H1 (cell line): Measurements from ENCODE around the gene IFT27. TPM values are rescaled to one million over a fixed set of nuclear protein-coding genes. Genes with fewer than 3 reads are reported as not detected.

Experiments used
- NANOG ChIP-seq: IDR thresholded peaks from 2 replicates; pipeline ENCODE4 v1.6.1; 2011; ENCODE audit warnings: low read length, low read depth, mild to moderate bottlenecking, inconsistent platforms; ENCODE audit not compliant: insufficient read depth, poor library complexity, severe bottlenecking
- TEAD4 ChIP-seq: IDR thresholded peaks from 2 replicates; pipeline ENCODE4 v1.6.1; 2012; ENCODE audit warnings: low read depth, low read length, inconsistent platforms, mixed read lengths
- polyA plus RNA-seq, 7 experiments: library from polyadenylated mRNA; depleted of rRNA in 3 of 7; stranded (reverse) in 5 of 7; unstranded in 2 of 7; fragments of >200 nt in 5 of 7; fragments of 200-250 nt in 2 of 7; gene quantifications; 1 replicate in 5 of 7; 2 replicates in 1 of 7; 4 replicates in 1 of 7; pipeline versions ENCODE4 v1.2.1 to v1.2.3, GENCODE V29; 2011 to 2013; ENCODE audit warnings: missing spikeins in 2 of 7, mixed read lengths in 2 of 7
- total RNA-seq: library from RNA; stranded (reverse); fragmentation: NEBNext Ultra II Directional; extraction: Animal tissue kit (Norgen Biotek cat#: 25700); gene quantifications from 2 replicates; pipeline ENCODE4 v1.2.1, GENCODE V29; 2021

The IFT27 gene
- total and polyA plus RNA-seq, 2 of the 8 experiments (the other 6 are each of a cell fraction or from before 2014, with no cell fraction given): 36.4 to 46.2 TPM

DNA sequence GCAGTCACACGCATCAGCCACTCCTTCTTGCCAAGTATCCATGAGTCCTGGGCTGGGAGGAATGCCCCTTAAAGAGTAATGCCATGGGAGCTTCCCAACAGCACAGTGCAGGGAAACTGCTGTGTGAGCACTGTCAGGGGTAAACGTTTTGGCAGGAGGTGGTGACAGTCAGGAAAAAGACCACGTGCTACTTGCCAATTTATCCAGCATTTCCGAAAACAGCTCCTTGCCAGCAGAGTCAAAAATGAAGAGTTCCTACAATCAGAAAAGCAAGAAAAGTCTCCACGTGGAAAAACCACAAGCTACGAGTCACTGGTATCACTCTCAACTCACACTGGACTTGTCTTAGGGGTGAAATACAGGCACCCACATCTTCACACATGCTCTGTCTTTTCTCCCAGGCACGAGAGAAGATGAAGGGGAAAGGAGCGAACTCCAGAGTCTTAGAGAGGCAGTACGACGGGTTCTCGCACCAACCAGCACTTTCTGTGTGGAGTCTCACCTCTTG, 9.9 kb downstream of the IFT27 start (continued):
- TF ChIP-seq TEAD4: no peak
- no peak for TF ChIP-seq NANOG
